Esophagus muscularis mucosa (tissue), 4 donors: ENCODE data around the gene OSBPL3. TPM values are rescaled to one million over a fixed set of nuclear protein-coding genes. Genes with fewer than 3 reads are reported as not detected.

ENCODE experiments used
- DNase-seq: peaks from one replicate; pipeline ENCODE4 v3.0.0-alpha.2; 2017; ENCODE audit errors: extremely low spot score
- H3K27ac ChIP-seq, 4 donors: fragments of 200-600 bp; sonication (generic); replicated peaks in 1 of 4; 1 replicate in 3 of 4; 2 replicates in 1 of 4; pipeline ENCODE4 v1.5.1; 2016 to 2019; ENCODE audit warnings: mild to moderate bottlenecking in 1 of 4
- H3K27me3 ChIP-seq, 4 donors: fragments of 200-600 bp; sonication (generic); one replicate each; pipeline versions ENCODE4 v1.5.1 to v1.6.0; 2016 to 2019
- H3K36me3 ChIP-seq, 4 donors: fragments of 200-600 bp; sonication (generic); one replicate each; pipeline ENCODE4 v1.5.1; 2016 to 2019
- H3K4me1 ChIP-seq, 4 donors: fragments of 200-600 bp; sonication (generic); one replicate each; pipeline ENCODE4 v1.5.1; 2016 to 2019
- H3K4me3 ChIP-seq, 4 donors: fragments of 200-600 bp; sonication (generic); 1 replicate in 2 of 4; 2 replicates in 2 of 4; pipeline ENCODE4 v1.5.1; 2016 to 2019; ENCODE audit warnings: mild to moderate bottlenecking in 4 of 4, moderate library complexity in 1 of 4
- H3K9me3 ChIP-seq, 4 donors: fragments of 200-600 bp; sonication (generic); 1 replicate in 3 of 4; 2 replicates in 1 of 4; pipeline ENCODE4 v1.5.1; 2016 to 2019
- EP300 ChIP-seq: sonication (generic); formaldehyde crosslinking; IDR thresholded peaks from one replicate; pipeline ENCODE4 v1.6.1; 2017; ENCODE audit warnings: antibody characterized with exemption
- POLR2A ChIP-seq: fragments of 450-650 bp; IDR thresholded peaks from one replicate; pipeline ENCODE4 v1.6.1; 2017; ENCODE audit warnings: antibody characterized with exemption, moderate library complexity, mild to moderate bottlenecking, low read depth
- POLR2AphosphoS5 ChIP-seq, 2 donors: sonication (generic); formaldehyde crosslinking; IDR thresholded peaks; one replicate each; pipeline ENCODE4 v1.6.1; 2017; ENCODE audit warnings: antibody characterized with exemption in 2 of 2
- WGBS: methylation state at CpG from one replicate; pipeline ENCODE4 v1.1.5; 2018; 5-methylcytosine and 5-hydroxymethylcytosine counted together
- intact Hi-C: fragments of 100-400 bp; cut with DNase I; formaldehyde crosslinking; loops from one replicate; pipeline ENCODE4 v1.15.1; 2023
- total RNA-seq, 4 donors: library from RNA; depleted of rRNA; stranded (reverse); fragments of >200 nt; gene quantifications; one replicate each; pipeline versions ENCODE4 v1.1.0 to v1.2.1, GENCODE V29; 2016
- TF ChIP-seq, protein P1 (sequence below), 3 experiments: fragments of 200-600 bp in 2 of 3; fragments of 450-650 bp in 1 of 3; sonication (generic) in 2 of 3; IDR thresholded peaks; one replicate each; pipeline ENCODE4 v1.5.1; 2017 to 2019; ENCODE audit warnings: antibody characterized with exemption in 3 of 3, mild to moderate bottlenecking in 2 of 3, moderate library complexity in 1 of 3

The OSBPL3 gene
- total RNA-seq, 4 donors from 2014 or later = 2.6 to 4.6 (median 3.3) TPM

DNA sequence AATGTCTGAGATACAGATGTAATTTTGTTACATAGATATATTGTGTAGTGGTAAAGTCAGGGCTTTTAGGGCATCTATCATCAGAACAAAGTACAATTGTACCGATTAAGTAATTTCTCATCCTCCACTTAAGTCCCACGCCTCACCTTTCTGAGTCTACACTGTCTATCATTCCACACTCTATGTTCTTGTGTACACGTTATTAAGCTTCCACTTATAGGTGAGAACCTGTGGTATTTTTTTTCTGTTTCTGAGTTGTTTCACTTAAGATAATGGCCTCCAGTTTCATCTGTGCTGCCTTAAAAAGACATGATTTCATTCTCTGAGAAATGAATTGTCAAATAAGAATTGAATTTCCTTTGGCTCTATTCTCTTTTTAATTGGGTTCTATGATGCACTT is 15.5 kb upstream of the OSBPL3 start:
- intact Hi-C loops = no loop called here
- H3K27me3 ChIP-seq = no peaks in the 10 kb centered on the region
- no peak overlapping the region for H3K27ac ChIP-seq
- DNase-seq = no peak
- no peaks in the 10 kb centered on the region for H3K36me3 ChIP-seq
- TF ChIP-seq EP300 (no peak), POLR2AphosphoS5 (IDR thresholded peaks at IDR 0.05) (no peak), POLR2A (no peak)
- TF ChIP-seq, protein P1, sequence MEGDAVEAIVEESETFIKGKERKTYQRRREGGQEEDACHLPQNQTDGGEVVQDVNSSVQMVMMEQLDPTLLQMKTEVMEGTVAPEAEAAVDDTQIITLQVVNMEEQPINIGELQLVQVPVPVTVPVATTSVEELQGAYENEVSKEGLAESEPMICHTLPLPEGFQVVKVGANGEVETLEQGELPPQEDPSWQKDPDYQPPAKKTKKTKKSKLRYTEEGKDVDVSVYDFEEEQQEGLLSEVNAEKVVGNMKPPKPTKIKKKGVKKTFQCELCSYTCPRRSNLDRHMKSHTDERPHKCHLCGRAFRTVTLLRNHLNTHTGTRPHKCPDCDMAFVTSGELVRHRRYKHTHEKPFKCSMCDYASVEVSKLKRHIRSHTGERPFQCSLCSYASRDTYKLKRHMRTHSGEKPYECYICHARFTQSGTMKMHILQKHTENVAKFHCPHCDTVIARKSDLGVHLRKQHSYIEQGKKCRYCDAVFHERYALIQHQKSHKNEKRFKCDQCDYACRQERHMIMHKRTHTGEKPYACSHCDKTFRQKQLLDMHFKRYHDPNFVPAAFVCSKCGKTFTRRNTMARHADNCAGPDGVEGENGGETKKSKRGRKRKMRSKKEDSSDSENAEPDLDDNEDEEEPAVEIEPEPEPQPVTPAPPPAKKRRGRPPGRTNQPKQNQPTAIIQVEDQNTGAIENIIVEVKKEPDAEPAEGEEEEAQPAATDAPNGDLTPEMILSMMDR (IDR thresholded peaks at IDR 0.05) = no peak
- H3K9me3 ChIP-seq = no peaks in the 10 kb centered on the region
- WGBS = 79% methylated on average over 3 of the region's 3 CpGs
- no peaks in the 10 kb centered on the region for H3K4me1 ChIP-seq
- H3K4me3 ChIP-seq = no peak overlapping the region

GRCh38 chr7:24992314-24992713 is 12.3 kb upstream of the OSBPL3 start:
- Histone ChIP-seq H3K36me3 (no peaks in the 10 kb centered on the region), H3K27ac (no peak overlapping the region), H3K9me3 (no peaks in the 10 kb centered on the region), H3K27me3 (no peaks in the 10 kb centered on the region), H3K4me1 (no peaks in the 10 kb centered on the region), H3K4me3 (no peak overlapping the region)
- TF ChIP-seq EP300 (no peak), POLR2A (no peak), POLR2AphosphoS5 (IDR thresholded peaks at IDR 0.05) (no peak)
- TF ChIP-seq, protein P1 (IDR thresholded peaks at IDR 0.05) = no peak
- over 99% methylated on average over 4 of the region's 4 CpGs for WGBS
- no peak for DNase-seq
- intact Hi-C loops = no loop called here

GRCh38 chr7:24991353-24991752 is 11.4 kb upstream of the OSBPL3 start:
- H3K27me3 ChIP-seq = no peaks in the 10 kb centered on the region
- H3K27ac ChIP-seq = no peak overlapping the region
- no peaks in the 10 kb centered on the region for H3K4me1 ChIP-seq
- TF ChIP-seq EP300 = no peak
- no peak for TF ChIP-seq POLR2AphosphoS5 (IDR thresholded peaks at IDR 0.05)
- no peak for TF ChIP-seq POLR2A
- no peaks in the 10 kb centered on the region for H3K9me3 ChIP-seq
- 93% methylated on average over 3 of the region's 3 CpGs for WGBS
- no peaks in the 10 kb centered on the region for H3K36me3 ChIP-seq
- H3K4me3 ChIP-seq = no peak overlapping the region
- intact Hi-C loops = no loop called here
- no peak for DNase-seq

DNA sequence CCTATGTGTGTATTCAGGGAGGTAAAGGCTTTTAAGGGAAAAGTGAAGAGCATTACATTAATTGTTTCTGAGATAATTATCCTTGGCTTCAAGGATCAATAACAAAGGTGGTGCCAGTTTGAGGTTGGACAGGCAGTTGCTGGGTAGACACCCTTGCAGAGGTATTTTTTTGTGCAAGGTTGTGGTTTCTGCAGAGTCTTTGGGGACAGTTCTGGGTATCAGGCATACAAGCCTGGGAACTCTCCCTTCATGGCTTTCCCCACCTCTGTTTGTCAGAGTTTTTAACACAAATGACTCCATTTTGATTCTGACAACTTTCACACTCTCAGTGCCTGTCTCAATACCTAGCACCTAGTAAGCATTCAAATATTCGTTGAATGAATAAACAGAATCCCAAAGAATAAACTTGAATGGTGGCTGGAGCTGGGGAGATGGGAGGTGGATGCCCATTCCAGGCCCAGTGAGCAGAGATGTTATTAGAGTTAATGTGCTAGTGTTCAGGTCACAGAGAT is 7.4 kb upstream of the OSBPL3 start:
- Histone ChIP-seq H3K36me3 (no peaks in the 10 kb centered on the region), H3K27me3 (no peaks in the 10 kb centered on the region), H3K4me3 (no peak overlapping the region), H3K27ac (no peak overlapping the region), H3K9me3 (no peaks in the 10 kb centered on the region), H3K4me1 (no peaks in the 10 kb centered on the region)
- DNase-seq = no peak
- TF ChIP-seq, protein P1 (IDR thresholded peaks at IDR 0.05) = no peak
- TF ChIP-seq EP300 (no peak), POLR2A (no peak), POLR2AphosphoS5 (IDR thresholded peaks at IDR 0.05) (no peak)
- WGBS = 78% methylated on average over 1 of the region's 1 CpG
- intact Hi-C loops = no loop called here

GRCh38 chr7:24982917-24983316 is 2.9 kb upstream of the OSBPL3 start:
- H3K27ac ChIP-seq = no peak overlapping the region
- H3K4me3 ChIP-seq = no peak overlapping the region
- no peaks in the 10 kb centered on the region for H3K27me3 ChIP-seq
- WGBS = 87% methylated on average over 2 of the region's 2 CpGs
- no peaks in the 10 kb centered on the region for H3K9me3 ChIP-seq
- H3K4me1 ChIP-seq = peaks cover 13 to 29% (median 20%) of the 10 kb centered on the region in 4 donors
- intact Hi-C loops = loop anchor here (5.0 kb wide), 2 partner anchors 84 to 156 kb away; no protein-coding TSS in a partner anchor
- no peaks in the 10 kb centered on the region for H3K36me3 ChIP-seq
- TF ChIP-seq EP300 = no peak
- no peak for TF ChIP-seq POLR2AphosphoS5 (IDR thresholded peaks at IDR 0.05)
- no peak for TF ChIP-seq POLR2A
- TF ChIP-seq, protein P1 (IDR thresholded peaks at IDR 0.05) = no peak
- DNase-seq = no peak
